PFSK-1 (cell line): ENCODE measurements around the gene CDO1.

Experiments
- FOXP2 ChIP-seq: optimal IDR thresholded peaks from 2 replicates; pipeline ENCODE3; 2011; ENCODE audit warnings: borderline replicate concordance, control low read depth, inconsistent platforms; ENCODE audit not compliant: insufficient read depth; ENCODE audit errors: extremely low read length, extremely low read depth
- POLR2AphosphoS5 ChIP-seq: IDR thresholded peaks from 2 replicates; pipeline ENCODE4 v1.6.1; 2012; ENCODE audit warnings: low read depth, mild to moderate bottlenecking, control low read depth, low read length, moderate library complexity
- SIN3A ChIP-seq: IDR thresholded peaks from 2 replicates; pipeline ENCODE4 v1.6.1; 2012; ENCODE audit warnings: mild to moderate bottlenecking, low read length, moderate library complexity, borderline replicate concordance; ENCODE audit not compliant: insufficient read depth
- TAF1 ChIP-seq: IDR thresholded peaks from 2 replicates; pipeline ENCODE4 v1.6.1; 2012; ENCODE audit warnings: low read length, control low read depth, borderline replicate concordance; ENCODE audit not compliant: insufficient read depth
- TF ChIP-seq, protein P1 (sequence below), 2 experiments: IDR thresholded peaks; 2 replicates each; pipeline versions ENCODE4 v1.6.1 to v1.8.0; 2011 to 2012; ENCODE audit warnings: low read depth in 2 of 2, low read length in 2 of 2, control low read depth in 1 of 2, inconsistent platforms in 1 of 2, mild to moderate bottlenecking in 1 of 2, moderate library complexity in 1 of 2; ENCODE audit not compliant: insufficient read depth in 1 of 2

CDO1 gene

GRCh38 chr5:115788440-115788839, 28.0 kb downstream of the CDO1 start:
- TF ChIP-seq, protein P1, sequence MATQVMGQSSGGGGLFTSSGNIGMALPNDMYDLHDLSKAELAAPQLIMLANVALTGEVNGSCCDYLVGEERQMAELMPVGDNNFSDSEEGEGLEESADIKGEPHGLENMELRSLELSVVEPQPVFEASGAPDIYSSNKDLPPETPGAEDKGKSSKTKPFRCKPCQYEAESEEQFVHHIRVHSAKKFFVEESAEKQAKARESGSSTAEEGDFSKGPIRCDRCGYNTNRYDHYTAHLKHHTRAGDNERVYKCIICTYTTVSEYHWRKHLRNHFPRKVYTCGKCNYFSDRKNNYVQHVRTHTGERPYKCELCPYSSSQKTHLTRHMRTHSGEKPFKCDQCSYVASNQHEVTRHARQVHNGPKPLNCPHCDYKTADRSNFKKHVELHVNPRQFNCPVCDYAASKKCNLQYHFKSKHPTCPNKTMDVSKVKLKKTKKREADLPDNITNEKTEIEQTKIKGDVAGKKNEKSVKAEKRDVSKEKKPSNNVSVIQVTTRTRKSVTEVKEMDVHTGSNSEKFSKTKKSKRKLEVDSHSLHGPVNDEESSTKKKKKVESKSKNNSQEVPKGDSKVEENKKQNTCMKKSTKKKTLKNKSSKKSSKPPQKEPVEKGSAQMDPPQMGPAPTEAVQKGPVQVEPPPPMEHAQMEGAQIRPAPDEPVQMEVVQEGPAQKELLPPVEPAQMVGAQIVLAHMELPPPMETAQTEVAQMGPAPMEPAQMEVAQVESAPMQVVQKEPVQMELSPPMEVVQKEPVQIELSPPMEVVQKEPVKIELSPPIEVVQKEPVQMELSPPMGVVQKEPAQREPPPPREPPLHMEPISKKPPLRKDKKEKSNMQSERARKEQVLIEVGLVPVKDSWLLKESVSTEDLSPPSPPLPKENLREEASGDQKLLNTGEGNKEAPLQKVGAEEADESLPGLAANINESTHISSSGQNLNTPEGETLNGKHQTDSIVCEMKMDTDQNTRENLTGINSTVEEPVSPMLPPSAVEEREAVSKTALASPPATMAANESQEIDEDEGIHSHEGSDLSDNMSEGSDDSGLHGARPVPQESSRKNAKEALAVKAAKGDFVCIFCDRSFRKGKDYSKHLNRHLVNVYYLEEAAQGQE (IDR thresholded peaks at IDR 0.05; ENCODE audit: insufficient read depth in 1 of 2, low read depth in 2 of 2, low read length in 2 of 2) = no peak
- TF ChIP-seq FOXP2 (no peak), POLR2AphosphoS5 (no peak), SIN3A (no peak), TAF1 (no peak)

DNA sequence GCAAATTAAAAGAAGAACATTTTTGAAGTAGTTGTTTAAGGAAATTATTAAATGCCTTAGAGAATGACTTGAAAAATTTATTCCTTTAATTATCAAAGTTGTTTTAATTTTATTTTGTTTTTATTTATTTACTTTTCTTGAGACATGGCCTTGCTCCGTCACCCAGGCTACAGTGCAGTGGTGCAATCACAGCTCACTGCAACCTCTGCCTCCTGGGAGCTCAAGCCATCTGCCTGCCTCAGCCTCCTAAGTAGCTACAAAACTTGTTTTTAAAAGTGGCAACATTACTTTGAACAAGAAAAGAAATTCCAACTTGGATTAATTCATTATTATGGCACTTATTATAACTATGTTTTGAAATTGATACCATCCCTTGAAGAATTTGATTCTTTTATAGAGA, 29.0 kb downstream of the CDO1 start:
- TF ChIP-seq, protein P1 (IDR thresholded peaks at IDR 0.05; ENCODE audit: insufficient read depth in 1 of 2, low read depth in 2 of 2, low read length in 2 of 2) = no peak
- TF ChIP-seq SIN3A (no peak), POLR2AphosphoS5 (no peak), FOXP2 (no peak), TAF1 (no peak)

DNA sequence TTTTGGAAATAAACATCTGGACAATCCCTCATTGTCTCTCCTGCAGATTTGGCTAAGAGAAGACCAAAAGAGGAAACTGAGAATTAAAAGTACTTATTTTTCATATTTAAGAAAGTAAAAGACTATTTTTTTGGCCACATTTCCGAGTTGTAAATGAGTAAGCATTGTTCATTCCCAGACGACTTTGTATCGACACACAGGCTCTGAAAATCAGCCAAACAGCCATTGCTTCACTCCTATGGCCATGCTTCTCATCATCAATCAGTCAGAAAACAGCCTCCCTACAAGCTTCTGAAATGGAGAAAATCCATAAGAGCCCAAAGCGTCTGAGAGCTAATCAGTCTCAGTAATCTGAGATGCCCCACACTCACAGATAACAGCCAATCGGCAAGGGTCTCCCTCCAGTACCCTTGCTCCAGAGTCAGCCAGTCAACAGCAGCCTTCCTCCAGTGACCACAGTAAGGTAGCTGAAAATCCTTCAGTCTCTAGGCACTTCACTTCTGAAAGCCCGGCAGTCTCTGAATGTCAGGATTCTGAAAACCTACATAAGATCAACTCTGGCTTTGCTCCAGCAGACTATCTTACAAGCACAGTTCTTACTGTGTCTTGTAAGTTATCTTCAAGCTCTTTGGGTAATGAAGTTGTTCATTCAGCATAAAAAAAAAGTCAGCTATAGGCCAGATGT, 30.9 kb downstream of the CDO1 start:
- TF ChIP-seq SIN3A (no peak), POLR2AphosphoS5 (no peak), TAF1 (no peak), FOXP2 (no peak)
- TF ChIP-seq, protein P1 (IDR thresholded peaks at IDR 0.05; ENCODE audit: insufficient read depth in 1 of 2, low read depth in 2 of 2, low read length in 2 of 2) = no peak

- no peak for TF ChIP-seq POLR2AphosphoS5
- no peak for TF ChIP-seq TAF1
- TF ChIP-seq, protein P1 (IDR thresholded peaks at IDR 0.05; ENCODE audit: insufficient read depth in 1 of 2, low read depth in 2 of 2, low read length in 2 of 2) = no peak
- TF ChIP-seq FOXP2 = no peak
- TF ChIP-seq SIN3A = no peak
Measured at GRCh38 chr5:115778417-115778816, 38.0 kb downstream of the CDO1 start.

GRCh38 chr5:115776989-115777388, 39.5 kb downstream of the CDO1 start:
- TF ChIP-seq FOXP2 (no peak), POLR2AphosphoS5 (no peak), SIN3A (no peak), TAF1 (no peak)
- TF ChIP-seq, protein P1 (IDR thresholded peaks at IDR 0.05; ENCODE audit: insufficient read depth in 1 of 2, low read depth in 2 of 2, low read length in 2 of 2) = no peak
